Central memory CD8-positive, alpha-beta T cell (primary cell): Measurements from ENCODE around the gene PARVA.

ENCODE experiments used
- ATAC-seq: fragments of 150-1000 bp; cut with Tn5 transposase; replicated peaks from 2 replicates; pipeline ENCODE4 v1.10.0; 2022; ENCODE audit warnings: mild to moderate bottlenecking, moderate FRiP score, moderate number of reproducible peaks; ENCODE audit not compliant: poor library complexity, severe bottlenecking; ENCODE audit errors: extremely low read depth
- DNase-seq, 2 donors: peaks; one replicate each; pipeline ENCODE4 v3.0.0; 2021; ENCODE audit warnings: low spot score in 2 of 2
- H3K27ac Mint-ChIP-seq: one replicate; pipeline ENCODE4 v1.8.0; 2022; ENCODE audit warnings: low read depth, mild to moderate bottlenecking, moderate library complexity, mixed read lengths
- H3K27me3 Mint-ChIP-seq: one replicate; pipeline ENCODE4 v1.8.0; 2022; ENCODE audit warnings: mixed read lengths
- H3K36me3 Mint-ChIP-seq: one replicate; pipeline ENCODE4 v1.8.0; 2022; ENCODE audit warnings: mild to moderate bottlenecking, moderate library complexity, mixed read lengths; ENCODE audit not compliant: insufficient read depth
- H3K4me1 Mint-ChIP-seq: one replicate; pipeline ENCODE4 v1.8.0; 2022; ENCODE audit warnings: mixed read lengths
- H3K4me3 Mint-ChIP-seq: one replicate; pipeline ENCODE4 v1.8.0; 2022; ENCODE audit warnings: mild to moderate bottlenecking, moderate library complexity, mixed read lengths
- H3K9me3 Mint-ChIP-seq: one replicate; pipeline ENCODE4 v1.8.0; 2022; ENCODE audit warnings: mixed read lengths

Gene PARVA

DNA sequence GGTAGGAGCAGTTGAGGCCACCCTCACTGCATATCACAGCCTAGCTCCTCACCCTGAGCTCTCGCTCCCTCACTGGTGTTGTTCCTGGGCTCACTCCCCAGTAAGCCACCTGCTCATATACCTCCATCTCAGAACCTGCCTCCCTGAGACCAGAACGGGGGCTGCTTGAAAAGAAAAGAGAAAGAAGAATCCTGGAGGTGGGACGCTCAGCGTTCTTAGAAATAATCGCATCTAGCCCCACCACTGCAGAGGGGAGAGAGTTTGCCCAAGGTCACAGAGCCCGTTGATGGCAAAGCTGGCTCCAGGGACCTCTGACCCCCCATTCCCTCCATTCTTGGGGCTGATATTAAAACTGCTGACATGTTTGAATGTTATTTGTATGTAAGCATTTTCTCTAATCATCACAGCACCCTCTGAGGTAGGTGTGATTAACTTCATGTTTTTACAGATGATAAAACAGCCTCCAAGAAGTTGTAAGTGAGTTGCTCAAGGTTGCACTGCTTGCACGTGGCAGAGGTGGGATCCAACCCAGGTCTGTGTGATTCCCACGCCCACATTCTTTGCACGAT, 164.3 kb downstream of the PARVA start:
- Mint-ChIP-seq H3K27me3 (peaks cover 52% of the 10 kb centered on the region), H3K27ac (no peak overlapping the region), H3K4me1 (no peaks in the 10 kb centered on the region), H3K9me3 (no peaks in the 10 kb centered on the region), H3K4me3 (no peak overlapping the region), H3K36me3 (peaks cover 2% of the 10 kb centered on the region)
- DNase-seq (no peak), ATAC-seq (no peak)

DNA sequence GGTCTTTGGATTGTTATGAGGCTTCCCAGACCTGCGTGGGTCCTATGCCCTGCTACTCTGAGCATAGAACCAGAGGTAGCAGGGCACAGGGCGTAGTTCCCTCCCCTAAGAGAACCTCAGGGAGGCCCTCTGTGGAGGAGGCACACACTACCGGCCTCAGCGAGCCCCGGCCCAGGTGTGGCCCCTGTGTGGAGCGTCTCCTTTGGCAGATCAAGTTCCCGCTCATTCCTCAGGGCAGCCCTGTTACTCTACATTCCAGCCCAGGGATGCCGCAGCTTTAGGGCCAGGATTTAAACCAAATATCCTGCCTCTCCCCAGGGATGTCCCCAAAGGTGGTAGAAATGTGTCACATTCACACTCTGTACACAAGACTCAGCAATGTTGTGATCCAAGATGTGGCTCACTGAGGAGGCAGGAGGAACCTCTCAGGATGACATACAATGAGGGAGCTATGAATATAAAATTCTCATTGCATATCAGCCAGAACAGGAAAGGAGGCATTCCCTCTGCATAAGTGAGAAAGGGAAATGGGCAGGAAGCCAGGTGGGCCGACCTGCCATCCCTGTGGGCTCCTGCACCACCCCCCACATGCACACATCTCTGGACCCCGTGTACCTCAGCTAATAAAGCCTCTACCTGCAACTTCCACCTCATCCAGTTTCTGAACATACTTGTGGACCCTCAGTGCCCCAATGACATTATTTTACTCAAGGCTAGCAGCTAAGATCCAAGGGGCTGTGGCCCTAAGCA, 165.0 kb downstream of the PARVA start:
- ATAC-seq (no peak), DNase-seq (no peak)
- Mint-ChIP-seq H3K36me3 (peaks cover 2% of the 10 kb centered on the region), H3K9me3 (no peaks in the 10 kb centered on the region), H3K4me3 (no peak overlapping the region), H3K27ac (no peak overlapping the region), H3K27me3 (peaks cover 45% of the 10 kb centered on the region), H3K4me1 (no peaks in the 10 kb centered on the region)

DNA sequence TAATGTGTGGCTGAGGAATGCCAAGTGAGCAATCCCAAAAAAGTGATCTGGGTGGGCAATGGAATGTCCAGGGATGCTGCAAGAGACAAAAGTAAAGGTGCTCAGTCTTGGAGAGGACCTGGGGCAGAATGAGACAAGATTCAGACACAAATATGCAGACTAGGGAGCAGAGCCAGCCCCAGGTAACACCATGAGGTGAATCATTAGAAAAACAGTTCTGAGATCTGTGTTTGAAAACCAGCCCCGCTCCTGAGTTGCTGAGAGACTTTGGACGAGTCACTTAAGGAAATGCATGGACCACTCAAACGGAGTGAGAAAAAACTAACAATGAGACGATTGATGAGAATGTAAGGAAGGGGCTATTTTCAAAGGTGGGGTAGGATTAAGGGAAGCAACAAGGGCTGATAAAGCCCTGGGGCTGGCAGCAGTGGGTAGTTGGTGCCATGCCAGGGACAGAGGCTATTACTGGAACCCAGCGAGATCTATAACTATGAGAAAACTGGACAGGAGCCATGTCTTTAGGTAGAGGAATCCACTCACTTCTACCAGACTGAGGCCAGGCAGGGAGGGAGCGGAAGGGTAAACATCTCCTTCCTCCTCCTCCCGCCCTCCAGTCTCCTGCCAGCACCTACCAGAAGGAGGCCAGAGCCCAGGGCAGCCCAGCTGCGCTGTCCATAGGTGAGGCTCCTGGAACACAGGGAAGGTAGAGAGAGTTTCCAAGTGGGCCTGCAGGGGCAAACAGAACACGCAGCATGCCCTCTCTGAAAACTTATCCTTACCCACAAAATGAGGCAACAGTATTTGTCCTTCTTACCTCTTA, 166.4 kb downstream of the PARVA start:
- DNase-seq: no peak
- Mint-ChIP-seq H3K27ac (no peak overlapping the region), H3K4me1 (no peaks in the 10 kb centered on the region), H3K27me3 (peaks cover 31% of the 10 kb centered on the region), H3K9me3 (no peaks in the 10 kb centered on the region), H3K4me3 (no peak overlapping the region), H3K36me3 (peaks cover 2% of the 10 kb centered on the region)
- no peak for ATAC-seq

DNA sequence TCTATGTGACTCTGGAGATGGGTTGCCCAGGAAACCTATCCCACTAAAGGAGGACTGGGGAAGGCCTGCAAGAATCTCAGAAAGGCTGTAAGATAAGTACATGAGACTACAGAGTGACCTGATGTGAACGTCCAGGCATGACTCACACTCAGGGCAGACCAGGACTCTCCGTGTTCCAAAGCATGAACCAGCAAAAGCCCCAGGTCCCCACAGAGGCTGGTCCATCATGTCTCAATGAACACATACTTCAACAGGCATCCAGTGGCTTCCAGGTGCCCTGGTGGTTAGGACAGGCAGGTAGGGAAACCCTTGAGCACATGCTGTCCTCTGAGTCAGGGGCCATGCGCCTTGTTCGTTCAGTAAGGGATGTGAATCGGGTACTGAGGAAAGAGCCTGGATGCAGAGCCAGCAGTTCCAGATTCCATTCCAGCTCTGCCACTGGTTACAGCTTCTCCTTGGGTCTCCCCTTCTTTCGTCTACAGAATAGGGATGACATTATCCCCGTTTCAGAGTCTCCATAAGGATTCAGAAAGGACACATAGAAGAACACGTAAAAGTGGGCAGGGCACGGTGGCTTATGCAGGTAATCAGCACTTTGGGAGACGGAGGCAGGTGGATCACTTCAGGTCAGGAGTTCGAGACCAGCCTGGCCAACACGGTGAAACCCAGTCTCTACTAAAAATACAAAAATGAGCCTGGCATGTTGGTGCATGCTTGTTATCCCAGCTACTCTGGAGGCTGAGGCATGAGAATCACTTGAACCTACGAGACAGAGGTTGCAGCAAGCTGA, 167.8 kb downstream of the PARVA start:
- DNase-seq: no peak
- Mint-ChIP-seq H3K27me3 (peaks cover 27% of the 10 kb centered on the region), H3K4me3 (no peak overlapping the region), H3K9me3 (no peaks in the 10 kb centered on the region), H3K27ac (no peak overlapping the region), H3K4me1 (no peaks in the 10 kb centered on the region), H3K36me3 (peaks cover 2% of the 10 kb centered on the region)
- ATAC-seq: no peak

DNA sequence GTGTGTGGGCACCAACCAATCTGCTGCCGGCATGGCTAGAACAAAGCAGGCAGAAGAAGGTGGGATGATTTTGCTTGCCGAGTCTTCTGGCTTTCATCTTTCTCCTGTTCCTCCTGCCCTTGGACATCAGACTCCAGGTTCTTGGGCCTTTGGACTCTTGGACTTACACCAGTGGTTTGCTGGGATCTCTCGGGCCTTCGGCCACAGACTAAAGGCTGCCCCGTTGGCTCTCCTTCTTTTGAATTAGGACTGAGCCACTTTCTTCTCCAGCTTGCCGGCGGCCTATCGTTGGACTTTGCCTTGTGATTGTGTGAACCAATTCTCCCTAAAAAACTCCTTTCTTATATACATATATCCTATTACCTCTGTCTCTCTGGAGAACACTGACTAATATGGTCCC, 168.8 kb downstream of the PARVA start:
- peaks cover 27% of the 10 kb centered on the region for H3K27me3 Mint-ChIP-seq

DNA sequence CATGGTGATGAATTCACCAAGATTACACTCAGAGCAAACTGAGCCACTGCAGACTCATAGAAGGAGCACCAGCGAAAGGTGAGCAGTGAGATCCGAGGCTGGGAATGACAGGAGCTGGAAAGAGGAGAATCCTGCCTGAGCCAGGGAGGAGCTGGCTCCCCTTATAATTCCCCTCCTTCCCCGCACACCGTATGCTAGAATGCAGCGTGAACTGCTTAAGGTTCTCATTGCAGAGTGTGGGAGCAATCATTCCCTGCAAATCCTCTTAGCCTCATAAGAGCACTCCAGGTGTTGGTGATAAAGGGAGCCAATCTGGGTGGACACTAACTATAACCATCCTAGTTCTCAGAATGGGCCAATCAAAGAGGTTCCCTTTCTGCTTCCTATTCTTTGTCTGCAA, 169.3 kb downstream of the PARVA start:
- Mint-ChIP-seq H3K9me3 (no peaks in the 10 kb centered on the region), H3K27ac (no peak overlapping the region), H3K4me1 (no peaks in the 10 kb centered on the region), H3K27me3 (peaks cover 33% of the 10 kb centered on the region), H3K36me3 (peaks cover 2% of the 10 kb centered on the region), H3K4me3 (no peak overlapping the region)
- DNase-seq (no peak), ATAC-seq (no peak)

More for the DNA sequence above, 168.8 kb downstream of the PARVA start:
- Mint-ChIP-seq H3K27ac (no peak overlapping the region), H3K9me3 (no peaks in the 10 kb centered on the region), H3K4me3 (no peak overlapping the region), H3K36me3 (peaks cover 2% of the 10 kb centered on the region), H3K4me1 (no peaks in the 10 kb centered on the region)
- ATAC-seq: no peak
- DNase-seq: no peak

DNA sequence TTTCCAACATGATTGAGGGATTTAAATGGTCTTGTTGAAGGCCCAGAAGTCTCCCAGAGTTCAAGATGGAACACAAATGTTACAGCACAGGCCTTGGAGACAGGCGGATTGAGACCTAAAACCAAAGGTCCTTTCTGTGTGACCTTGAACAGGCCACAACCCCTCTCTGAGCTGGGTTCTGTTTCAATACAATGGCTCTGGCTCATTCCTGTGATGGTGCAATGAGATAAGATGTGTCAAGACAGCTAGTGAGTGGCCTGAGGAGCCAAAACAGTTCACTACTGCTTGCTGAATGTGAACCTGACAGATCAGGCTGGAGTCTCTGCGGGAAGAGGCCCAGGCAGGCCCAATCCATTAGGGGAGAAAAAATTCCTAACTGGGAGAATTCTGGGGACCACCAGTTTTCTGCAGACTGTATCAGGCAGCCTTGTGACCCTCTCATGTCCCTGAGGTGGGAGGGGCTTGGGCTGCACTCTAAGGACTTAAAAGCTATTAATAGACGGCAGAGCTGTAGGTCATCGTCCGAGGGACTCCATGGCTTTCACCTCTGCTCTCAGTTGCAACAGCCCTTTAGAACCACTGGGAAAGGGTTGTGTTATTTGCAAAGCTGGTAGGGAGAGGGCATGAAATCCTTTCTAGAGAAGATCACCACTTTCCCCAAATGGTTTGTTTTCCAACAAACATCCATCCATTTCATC, 170.7 kb downstream of the PARVA start:
- DNase-seq (no peak), ATAC-seq (no peak)
- H3K4me3 Mint-ChIP-seq: no peak overlapping the region
- H3K36me3 Mint-ChIP-seq: peaks cover 2% of the 10 kb centered on the region
- no peak overlapping the region for H3K27ac Mint-ChIP-seq
- H3K27me3 Mint-ChIP-seq: peaks cover 38% of the 10 kb centered on the region
- no peaks in the 10 kb centered on the region for H3K9me3 Mint-ChIP-seq
- H3K4me1 Mint-ChIP-seq: no peaks in the 10 kb centered on the region

DNA sequence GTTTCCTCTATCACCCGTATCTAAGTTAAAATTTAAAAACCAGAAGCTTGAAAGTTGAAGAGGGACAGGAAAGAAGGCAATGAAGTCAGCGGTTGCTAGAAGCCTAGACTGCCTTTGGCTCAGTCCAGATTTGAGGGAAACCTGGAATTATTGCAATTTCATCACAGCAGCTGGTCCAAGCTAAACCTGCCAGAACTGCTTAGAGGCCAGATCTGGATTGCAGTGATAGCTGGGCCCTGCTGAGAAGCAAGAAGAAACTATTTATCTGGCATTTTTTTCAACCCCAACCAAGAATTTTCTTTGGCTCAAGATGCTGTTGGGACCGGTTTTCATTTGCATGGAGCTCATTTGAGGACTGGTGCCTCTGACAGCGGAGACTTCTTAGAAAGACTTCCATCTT, 175.3 kb downstream of the PARVA start:
- ATAC-seq (no peak), DNase-seq (no peak)
- Mint-ChIP-seq H3K27ac (no peak overlapping the region), H3K27me3 (peaks cover 66% of the 10 kb centered on the region), H3K4me1 (no peaks in the 10 kb centered on the region), H3K9me3 (no peaks in the 10 kb centered on the region), H3K4me3 (no peak overlapping the region), H3K36me3 (no peaks in the 10 kb centered on the region)

DNA sequence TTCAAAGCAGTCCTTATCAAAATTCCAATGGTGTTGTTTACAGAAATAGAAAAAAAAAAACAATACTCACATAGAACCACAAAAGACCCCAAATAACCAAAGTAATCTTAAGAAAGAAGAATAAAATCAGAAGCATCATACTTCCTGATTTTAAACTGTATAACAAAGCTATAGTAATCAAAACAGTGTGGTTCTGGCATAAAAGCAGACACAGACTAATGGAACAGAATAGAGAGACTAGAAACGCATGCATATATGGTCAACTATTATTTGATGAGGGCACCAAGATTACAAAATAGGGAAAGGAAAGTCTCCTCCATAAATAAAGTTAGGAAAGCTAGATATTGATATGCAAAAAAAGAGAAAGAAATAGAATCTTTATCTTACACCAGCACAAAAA, 176.8 kb downstream of the PARVA start:
- ATAC-seq (no peak), DNase-seq (no peak)
- H3K36me3 Mint-ChIP-seq: no peaks in the 10 kb centered on the region
- H3K27ac Mint-ChIP-seq: no peak overlapping the region
- H3K4me1 Mint-ChIP-seq: no peaks in the 10 kb centered on the region
- no peaks in the 10 kb centered on the region for H3K9me3 Mint-ChIP-seq
- H3K27me3 Mint-ChIP-seq: peaks cover 78% of the 10 kb centered on the region
- H3K4me3 Mint-ChIP-seq: no peak overlapping the region

DNA sequence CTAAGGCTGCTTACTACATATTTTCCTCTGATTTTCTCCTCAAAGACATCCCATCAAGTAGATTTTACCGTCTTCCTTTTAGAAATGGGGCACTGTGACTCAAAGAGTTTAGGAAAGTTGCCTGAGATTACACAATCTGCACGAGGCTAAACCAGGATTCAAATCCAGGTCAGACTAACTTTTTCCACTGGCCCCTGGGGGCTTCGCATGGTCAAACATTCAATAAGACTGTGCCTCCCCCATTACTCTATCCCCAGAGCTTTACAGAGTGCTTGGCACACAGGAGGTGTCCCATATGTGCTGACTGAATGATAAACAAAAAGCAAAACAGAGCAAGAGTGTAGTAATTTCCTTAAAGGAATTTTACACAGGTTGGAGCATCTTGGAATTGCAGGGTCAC, 178.8 kb downstream of the PARVA start:
- H3K9me3 Mint-ChIP-seq: no peaks in the 10 kb centered on the region
- H3K4me3 Mint-ChIP-seq: no peak overlapping the region
- H3K4me1 Mint-ChIP-seq: no peaks in the 10 kb centered on the region
- H3K27ac Mint-ChIP-seq: no peak overlapping the region
- H3K27me3 Mint-ChIP-seq: peaks cover 89% of the 10 kb centered on the region
- DNase-seq: no peak
- ATAC-seq: no peak
- H3K36me3 Mint-ChIP-seq: no peaks in the 10 kb centered on the region

DNA sequence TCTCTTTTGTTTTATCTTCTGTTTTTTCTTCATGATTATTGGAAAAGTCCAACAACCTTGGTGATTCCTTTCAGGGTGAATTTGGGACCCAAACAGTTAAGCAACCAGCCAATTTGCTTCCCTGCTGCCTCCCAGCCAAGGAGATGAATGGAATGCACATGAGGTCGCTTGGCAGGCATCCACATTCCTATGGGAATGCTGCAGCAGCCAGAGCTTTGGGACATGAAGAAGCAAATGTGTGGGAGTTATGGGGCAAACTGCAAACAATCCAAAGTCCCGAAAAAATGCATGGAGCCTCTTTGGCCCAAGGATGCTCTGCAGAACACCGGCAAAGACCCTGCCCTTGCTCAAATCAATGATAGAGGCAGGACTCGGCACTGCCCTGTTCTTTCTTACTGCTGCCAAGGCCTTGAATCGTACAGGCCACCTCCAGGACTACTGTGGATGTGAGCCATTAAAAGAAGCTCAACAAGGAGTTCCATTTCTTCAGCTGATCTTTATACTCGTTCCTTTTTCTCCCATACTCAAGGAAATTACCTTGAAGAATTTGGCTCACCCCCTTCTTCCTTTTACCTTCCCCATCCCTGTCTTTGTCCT, 179.5 kb downstream of the PARVA start:
- ATAC-seq (no peak), DNase-seq (no peak)
- no peak overlapping the region for H3K27ac Mint-ChIP-seq
- H3K36me3 Mint-ChIP-seq: no peaks in the 10 kb centered on the region
- no peaks in the 10 kb centered on the region for H3K9me3 Mint-ChIP-seq
- no peak overlapping the region for H3K4me3 Mint-ChIP-seq
- H3K27me3 Mint-ChIP-seq: peaks cover 89% of the 10 kb centered on the region
- no peaks in the 10 kb centered on the region for H3K4me1 Mint-ChIP-seq

DNA sequence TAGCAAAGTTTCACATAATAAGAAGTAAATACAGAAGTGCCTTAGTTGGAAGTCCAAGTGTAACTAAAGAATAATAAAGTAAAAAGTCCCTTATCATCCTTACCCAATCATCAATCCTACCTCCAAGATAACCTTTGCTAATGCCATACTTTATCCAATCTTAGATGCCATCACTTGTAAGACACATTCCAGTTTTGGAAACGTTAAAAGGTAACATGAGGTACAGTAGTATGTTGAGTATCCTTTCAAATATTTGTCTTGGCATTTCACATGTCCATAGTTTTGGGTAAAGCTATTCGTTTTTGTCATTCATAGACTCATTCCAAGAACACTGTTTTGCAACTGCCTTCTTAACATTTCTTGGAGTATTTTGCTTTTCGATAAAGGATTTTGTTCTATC, 181.6 kb downstream of the PARVA start:
- Mint-ChIP-seq H3K27ac (no peak overlapping the region), H3K36me3 (no peaks in the 10 kb centered on the region), H3K9me3 (no peaks in the 10 kb centered on the region), H3K4me3 (no peak overlapping the region), H3K4me1 (no peaks in the 10 kb centered on the region), H3K27me3 (peaks cover 77% of the 10 kb centered on the region)
- no peak for ATAC-seq
- no peak for DNase-seq
